OCI-M2 (cell line): ENCODE measurements around the gene SPPL2C.

Source experiments
- DNase-seq: peaks from one replicate; lab custom pipeline; 2025; ENCODE audit not compliant: unreplicated experiment; lab: John Stamatoyannopoulos, UW

Gene SPPL2C

GRCh38 chr17:45828582-45829133 is 16.0 kb upstream of the SPPL2C start:
- no peak for DNase-seq

DNA sequence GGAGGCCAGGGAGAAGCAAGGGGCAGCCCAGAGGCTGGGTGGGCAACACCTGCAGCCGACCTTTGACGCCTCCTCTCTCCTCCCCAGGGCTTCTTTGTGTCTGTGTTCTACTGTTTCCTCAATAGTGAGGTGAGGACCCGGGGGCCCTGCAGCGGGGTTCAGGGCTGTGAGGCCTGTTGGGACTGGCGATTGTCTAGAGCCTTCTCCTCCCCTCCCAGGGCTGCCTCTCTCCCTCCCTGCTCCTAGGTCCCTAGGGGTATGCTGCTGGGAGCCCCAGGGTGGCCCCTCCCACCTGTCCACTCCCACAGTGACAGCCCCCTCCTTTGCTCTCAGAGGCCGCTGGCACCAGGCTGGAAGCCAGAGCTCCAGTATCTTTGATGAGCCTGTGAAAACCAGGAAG is 10.8 kb upstream of the SPPL2C start:
- DNase-seq = no peak

- no peak for DNase-seq
These were observed 9.9 kb upstream of the SPPL2C start for GRCh38 chr17:45834471-45835396.

DNA sequence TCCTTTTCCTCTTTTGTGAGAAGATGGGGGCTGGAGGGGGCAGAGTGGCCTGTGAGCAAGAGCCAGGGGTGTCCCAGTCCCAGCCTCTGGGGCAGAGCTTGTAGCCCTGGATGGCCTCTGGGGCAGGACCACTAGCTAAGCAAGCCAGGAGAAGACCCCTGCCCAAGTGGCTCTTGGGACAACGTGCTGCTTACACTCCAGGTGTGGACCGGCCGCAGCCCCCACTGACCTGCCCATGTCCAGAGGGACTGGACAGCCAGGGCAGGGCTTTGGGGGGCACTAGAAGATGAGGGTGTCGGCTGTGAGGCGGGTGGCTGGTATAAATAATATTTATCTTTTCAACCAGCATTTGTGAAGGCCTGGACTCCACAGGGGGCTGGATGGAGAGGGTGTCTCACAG is 9.2 kb upstream of the SPPL2C start:
- DNase-seq = no peak

DNA sequence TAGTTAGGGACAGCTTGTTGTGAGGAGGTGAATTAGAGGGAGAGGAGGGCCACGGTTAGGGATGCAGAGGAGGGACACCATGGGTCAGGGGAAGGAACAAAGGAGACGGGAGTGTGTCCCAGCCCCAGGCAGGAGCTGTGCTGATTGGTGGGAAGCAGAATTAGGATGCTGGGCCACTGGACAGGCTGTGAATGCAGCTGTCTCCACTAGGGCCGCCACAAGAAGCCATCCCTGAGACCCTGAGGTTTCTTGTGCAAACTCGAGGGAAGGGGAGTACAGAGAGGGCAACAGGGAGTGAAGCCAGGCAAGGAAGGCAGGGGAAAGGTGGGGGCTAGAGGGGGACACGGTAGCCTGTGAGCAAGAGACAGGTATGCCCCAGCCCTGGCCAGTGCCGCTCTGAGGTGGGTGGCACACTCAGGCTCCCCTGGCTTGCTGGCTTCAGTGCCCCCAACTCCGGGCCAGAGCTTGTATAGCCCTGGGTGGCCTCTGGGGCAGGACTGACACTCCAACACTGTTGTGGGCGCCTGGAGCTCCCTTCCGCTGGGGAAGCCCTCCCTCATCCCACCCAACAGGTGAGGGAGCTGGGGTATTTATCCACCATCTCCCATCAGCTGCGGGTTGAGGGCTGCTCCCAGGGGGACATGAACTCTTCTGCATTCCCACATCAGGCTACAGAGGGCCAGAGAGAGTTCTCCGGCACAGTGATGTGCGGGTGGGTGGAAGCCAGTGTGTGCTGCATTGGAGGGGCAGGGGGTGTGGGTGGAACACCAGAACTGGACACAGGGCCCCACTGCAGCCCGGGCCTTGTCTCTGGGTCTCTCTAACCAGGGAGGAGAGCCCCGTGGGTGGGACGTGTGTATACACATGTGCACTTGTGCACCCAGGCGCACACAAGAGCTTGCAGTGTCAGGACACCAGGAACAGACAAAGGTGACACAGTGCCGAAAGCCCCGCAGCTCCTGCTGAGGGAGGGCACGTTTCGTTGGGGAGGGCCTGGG is 8.3 kb upstream of the SPPL2C start:
- DNase-seq = no peak

DNA sequence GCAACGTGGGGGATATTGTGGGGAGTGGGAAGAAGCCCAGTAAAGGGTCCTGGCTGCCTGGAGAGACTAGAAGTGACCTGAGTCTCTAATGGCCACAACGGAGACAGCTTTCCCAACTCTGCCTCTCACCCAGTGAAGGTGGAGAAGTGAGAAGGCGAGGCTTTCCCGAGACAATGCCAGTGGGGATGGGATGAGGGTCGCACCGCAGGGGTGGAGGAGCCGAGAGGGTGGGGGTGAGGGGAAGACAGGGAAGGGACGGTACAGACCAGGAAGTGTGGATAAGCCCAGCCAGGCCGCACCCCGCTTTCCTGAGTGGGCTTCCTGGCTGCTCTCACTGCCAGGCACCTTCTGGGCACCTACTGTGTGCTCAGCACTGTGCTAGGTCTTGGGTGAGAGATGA is 7.5 kb upstream of the SPPL2C start:
- DNase-seq = no peak

GRCh38 chr17:45837603-45838002 is 7.1 kb upstream of the SPPL2C start:
- no peak for DNase-seq

DNA sequence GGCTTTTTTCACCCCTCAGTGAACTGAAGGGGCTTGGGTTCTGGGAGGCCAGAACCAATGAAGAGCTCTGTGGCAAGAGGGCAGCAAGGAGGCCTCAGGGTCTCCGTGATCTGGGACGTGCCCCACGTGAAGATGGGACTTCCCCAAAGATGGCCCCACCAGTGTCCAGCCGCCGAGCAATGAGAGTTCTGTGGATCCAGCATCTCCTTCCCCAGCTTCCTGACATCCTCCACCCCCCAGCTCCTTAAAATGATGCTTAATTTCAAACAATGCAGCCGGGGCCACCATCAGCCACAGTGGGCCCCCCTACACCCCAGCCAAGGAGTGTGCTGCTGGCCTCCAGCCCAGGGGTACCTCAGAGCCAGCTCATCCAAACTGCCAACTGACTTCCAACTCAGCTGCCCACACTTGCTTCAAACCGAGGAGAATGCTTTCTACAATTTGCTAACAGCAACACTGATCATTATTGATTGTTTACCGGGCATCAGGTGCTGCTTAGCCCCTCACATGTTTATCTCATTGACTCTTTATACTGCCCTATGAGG is 5.9 kb upstream of the SPPL2C start:
- no peak for DNase-seq

GRCh38 chr17:45839442-45839841 is 5.2 kb upstream of the SPPL2C start:
- no peak for DNase-seq

GRCh38 chr17:45841186-45841585 is 3.5 kb upstream of the SPPL2C start:
- DNase-seq = no peak

DNA sequence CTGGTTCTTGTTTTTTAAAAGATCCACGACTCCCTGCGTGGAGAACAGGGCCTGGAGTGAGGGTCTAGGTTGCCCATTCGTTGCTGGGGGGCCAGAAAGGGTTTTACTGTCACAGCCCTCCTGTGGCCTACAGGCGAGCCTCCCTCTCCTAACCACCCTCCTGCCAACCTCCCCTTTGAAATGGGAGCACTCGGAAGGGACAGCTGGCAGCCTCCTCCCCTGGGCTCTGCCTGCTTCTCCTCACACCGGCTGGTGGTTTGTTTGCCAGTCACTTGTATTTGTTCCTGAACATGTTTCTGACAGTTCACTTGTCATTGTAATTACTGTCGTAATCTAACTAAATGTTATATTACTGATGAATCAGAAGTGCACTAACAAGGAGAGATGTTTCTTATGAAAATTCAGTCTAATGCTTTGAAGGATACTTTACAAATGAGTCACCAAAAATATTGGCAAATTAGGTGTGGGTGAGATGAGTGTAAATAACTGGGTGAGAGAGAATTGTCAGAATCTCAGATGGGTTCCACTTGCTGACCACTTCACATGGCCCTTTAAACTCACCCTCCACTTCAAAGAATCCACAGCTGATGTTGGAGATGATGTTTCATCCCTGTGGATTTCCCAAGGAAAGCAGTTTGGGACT is 2.7 kb upstream of the SPPL2C start:
- DNase-seq = no peak

DNA sequence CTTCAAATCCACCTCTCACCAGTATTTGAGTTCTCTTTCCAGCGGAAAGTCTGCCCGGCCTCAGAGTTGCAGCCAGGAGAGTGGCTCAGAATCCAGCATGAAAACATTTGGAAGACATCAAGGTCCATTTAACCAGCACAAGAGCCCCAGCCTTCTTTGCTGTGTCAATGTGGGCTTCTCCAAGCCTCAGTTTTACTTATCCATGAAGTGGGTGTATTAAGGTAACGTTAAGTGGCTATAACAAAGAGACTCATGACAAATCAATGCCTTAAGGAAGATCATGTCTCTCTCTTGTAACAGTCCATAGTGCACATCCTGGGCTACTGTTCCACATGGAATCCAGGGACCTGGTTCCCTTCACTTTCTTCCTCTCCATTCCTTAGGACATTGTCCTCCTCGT is 959 bp upstream of the SPPL2C start:
- DNase-seq = no peak

GRCh38 chr17:45845376-45846185 is 900 bp downstream of the SPPL2C start:
- no peak for DNase-seq

- DNase-seq = no peak
These were observed 1.5 kb downstream of the SPPL2C start for GRCh38 chr17:45846223-45846622.

DNA sequence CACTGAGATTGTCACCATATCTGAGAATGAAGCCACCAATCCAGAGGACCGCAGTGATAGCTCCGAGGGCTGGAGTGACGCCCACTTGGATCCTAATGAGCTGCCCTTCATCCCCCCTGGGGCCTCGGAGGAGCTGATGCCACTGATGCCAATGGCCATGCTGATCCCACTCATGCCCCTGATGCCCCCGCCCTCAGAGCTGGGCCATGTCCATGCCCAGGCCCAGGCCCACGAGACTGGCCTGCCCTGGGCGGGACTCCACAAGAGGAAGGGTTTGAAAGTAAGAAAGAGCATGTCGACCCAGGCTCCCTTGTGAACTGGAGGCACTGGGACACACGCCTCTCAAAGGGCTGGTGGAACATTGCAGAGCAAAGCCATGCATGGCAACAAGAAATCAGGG is 2.0 kb downstream of the SPPL2C start:
- DNase-seq = no peak

GRCh38 chr17:45847101-45847500 is 2.4 kb downstream of the SPPL2C start:
- no peak for DNase-seq

GRCh38 chr17:45847747-45848146 is 3.1 kb downstream of the SPPL2C start:
- no peak for DNase-seq

DNA sequence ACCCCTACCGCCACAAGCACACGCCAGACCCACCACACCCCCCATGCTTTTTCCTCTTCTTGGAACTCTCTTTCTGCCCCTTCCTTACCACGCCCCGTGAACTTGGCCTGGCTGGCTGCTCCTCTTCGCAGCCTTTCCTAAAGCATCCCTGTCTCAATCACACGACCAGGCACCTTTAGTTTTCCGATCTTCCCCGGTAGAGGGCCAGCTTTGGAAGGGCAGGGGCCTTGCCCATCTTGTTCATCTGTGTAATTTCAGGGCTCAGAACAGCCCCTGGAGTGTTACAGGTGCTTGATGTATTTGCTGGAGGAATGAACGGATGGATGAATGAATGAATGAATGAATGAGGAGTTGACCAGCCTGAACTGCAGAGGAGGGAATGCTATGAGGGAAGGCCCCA is 3.7 kb downstream of the SPPL2C start:
- no peak for DNase-seq

DNA sequence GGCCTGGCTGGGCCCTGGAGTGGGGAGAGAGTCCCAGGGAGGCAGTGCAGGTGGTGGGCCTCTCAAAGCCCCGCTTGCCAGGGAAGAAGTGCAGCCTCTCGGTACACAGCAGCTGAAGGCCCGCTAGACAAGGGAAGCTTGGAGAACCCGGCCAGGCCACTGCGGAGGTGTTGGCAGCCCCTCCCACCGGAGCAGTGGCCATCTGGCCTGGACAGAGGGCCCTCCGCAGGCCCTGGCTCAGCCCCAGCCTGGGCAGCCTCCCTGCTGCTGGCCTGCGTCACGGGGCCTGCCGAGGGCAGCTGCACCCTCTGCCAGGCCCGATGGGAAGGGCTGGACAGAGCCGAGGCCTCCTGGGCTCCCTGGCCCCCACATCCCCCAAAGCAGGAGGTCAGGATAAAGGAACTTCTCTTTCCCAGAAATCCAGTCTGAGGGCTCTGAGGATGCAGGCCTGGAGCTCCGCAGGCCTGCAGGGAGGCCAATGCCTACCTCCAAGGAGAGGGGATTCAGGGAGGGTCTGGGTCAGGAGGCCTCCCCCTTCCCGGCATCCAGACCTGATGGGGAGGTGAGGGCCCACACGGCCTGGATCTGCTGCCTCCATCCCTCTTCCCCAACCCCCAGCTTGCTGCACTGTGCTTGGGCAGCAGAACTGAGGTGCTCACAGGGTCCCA is 4.3 kb downstream of the SPPL2C start:
- no peak for DNase-seq
